GM23338 (cell line): ENCODE results near the gene LRRC18.

Experiments used
- EZH2 ChIP-seq: fragments of 200-600 bp; sonication (generic); IDR thresholded peaks from one replicate; pipeline ENCODE4 v1.8.0; 2017; ENCODE audit warnings: antibody characterized with exemption, mild to moderate bottlenecking, low read depth; ENCODE audit not compliant: unreplicated experiment
- EZH2phosphoT487 ChIP-seq: fragments of 200-600 bp; sonication (generic); IDR thresholded peaks from one replicate; pipeline ENCODE4 v1.8.1; 2018; ENCODE audit warnings: antibody characterized with exemption; ENCODE audit not compliant: unreplicated experiment
- POLR2AphosphoS5 ChIP-seq: IDR thresholded peaks from 2 replicates; pipeline ENCODE4 v1.6.1; 2016; ENCODE audit warnings: antibody characterized with exemption, low read depth
- STAT1 ChIP-seq: IDR thresholded peaks from one replicate; pipeline ENCODE4 v1.6.1; 2016; ENCODE audit warnings: antibody characterized with exemption; ENCODE audit not compliant: unreplicated experiment
- TF ChIP-seq, protein P1 (sequence below), 2 experiments: fragments of 200-600 bp in 1 of 2; sonication (generic) in 1 of 2; conservative IDR thresholded peaks; 2 replicates each; pipeline versions ENCODE4 v1.5.1 to v1.6.1; 2016 to 2017; ENCODE audit warnings: antibody characterized with exemption in 2 of 2, low read depth in 2 of 2, mild to moderate bottlenecking in 2 of 2, moderate library complexity in 1 of 2

DNA sequence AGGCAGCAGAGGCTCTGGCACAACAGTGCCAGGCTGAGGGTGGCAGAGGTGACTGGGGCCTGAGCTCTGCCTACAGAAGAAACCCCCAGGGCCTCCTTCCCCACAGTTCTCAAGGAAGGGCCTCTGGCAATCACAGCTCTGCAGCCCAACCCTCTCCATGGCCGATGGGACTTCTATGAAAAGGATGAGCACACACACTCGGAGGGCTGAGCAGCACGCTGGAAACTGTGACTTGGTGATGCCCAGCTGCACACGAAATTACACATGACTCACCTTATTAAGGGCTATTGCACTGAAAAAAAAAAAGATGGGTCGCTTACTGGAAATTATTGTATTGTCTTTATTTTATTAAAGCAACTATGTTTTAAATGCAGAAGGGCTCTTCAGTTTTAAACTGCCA lies 42.9 kb upstream of the LRRC18 start:
- TF ChIP-seq, protein P1, sequence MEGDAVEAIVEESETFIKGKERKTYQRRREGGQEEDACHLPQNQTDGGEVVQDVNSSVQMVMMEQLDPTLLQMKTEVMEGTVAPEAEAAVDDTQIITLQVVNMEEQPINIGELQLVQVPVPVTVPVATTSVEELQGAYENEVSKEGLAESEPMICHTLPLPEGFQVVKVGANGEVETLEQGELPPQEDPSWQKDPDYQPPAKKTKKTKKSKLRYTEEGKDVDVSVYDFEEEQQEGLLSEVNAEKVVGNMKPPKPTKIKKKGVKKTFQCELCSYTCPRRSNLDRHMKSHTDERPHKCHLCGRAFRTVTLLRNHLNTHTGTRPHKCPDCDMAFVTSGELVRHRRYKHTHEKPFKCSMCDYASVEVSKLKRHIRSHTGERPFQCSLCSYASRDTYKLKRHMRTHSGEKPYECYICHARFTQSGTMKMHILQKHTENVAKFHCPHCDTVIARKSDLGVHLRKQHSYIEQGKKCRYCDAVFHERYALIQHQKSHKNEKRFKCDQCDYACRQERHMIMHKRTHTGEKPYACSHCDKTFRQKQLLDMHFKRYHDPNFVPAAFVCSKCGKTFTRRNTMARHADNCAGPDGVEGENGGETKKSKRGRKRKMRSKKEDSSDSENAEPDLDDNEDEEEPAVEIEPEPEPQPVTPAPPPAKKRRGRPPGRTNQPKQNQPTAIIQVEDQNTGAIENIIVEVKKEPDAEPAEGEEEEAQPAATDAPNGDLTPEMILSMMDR (conservative IDR thresholded peaks at IDR 0.05; ENCODE audit: low read depth in 2 of 2), result no peak
- TF ChIP-seq EZH2 (no peak), STAT1 (no peak), EZH2phosphoT487 (no peak), POLR2AphosphoS5 (no peak)
